Pancreas (tissue), 10 donors: ENCODE results near the gene MRPL33. TPM values are rescaled to one million over a fixed set of nuclear protein-coding genes. Genes with fewer than 3 reads are reported as not detected.
"Not testable (repeated sequence)": the region's sequence is repeated elsewhere in the genome, so short reads cannot be mapped to it uniquely, and the experiment has no call there.

Experiments used
- ATAC-seq, 4 donors: fragments of 200-7000 bp; cut with Tn5 transposase; one replicate each; pipeline versions ENCODE4 v1.8.0 to v1.9.1; 2020; ENCODE audit warnings: mild to moderate bottlenecking in 4 of 4, moderate library complexity in 4 of 4
- DNase-seq, 6 donors: peaks; one replicate each; pipeline ENCODE4 v3.0.0-alpha.2; 2020
- FAIRE-seq: peaks from 2 replicates; lab custom pipeline; 2012; peaks lifted over from hg19 to GRCh38; lab: Jason Lieb, UNC
- H3K27ac ChIP-seq, 4 donors: fragments of 200-600 bp; sonication (generic); 1 replicate in 3 of 4; 2 replicates in 1 of 4; pipeline versions ENCODE4 v1.5.0 to v1.8.0; 2020
- H3K27me3 ChIP-seq, 4 donors: fragments of 200-600 bp; one replicate each; pipeline ENCODE4 v1.8.0; 2021
- H3K36me3 ChIP-seq, 3 donors: fragments of 200-600 bp; sonication (generic) in 1 of 3; one replicate each; pipeline versions ENCODE4 v1.5.0 to v1.8.0; 2020 to 2021
- H3K4me1 ChIP-seq, 3 donors: fragments of 200-600 bp; one replicate each; pipeline ENCODE4 v1.8.0; 2021
- H3K4me3 ChIP-seq, 4 donors: fragments of 200-600 bp; sonication (generic) in 2 of 4; one replicate each; pipeline versions ENCODE4 v1.5.0 to v1.8.0; 2020 to 2021
- H3K9me3 ChIP-seq, 4 donors: fragments of 200-600 bp; one replicate each; pipeline ENCODE4 v1.8.0; 2021
- CTCF ChIP-seq, 4 donors: fragments of 200-600 bp; sonication (generic) in 3 of 4; IDR thresholded peaks; one replicate each; pipeline versions ENCODE4 v1.5.0 to v1.8.0; 2021; ENCODE audit warnings: antibody characterized with exemption in 4 of 4
- WGBS, 2 donors: extraction: QIAGEN DNeasy Blood & Tissue Kit; methylation state at CpG; one replicate each; pipeline ENCODE4 v1.1.7; 2013; 5-methylcytosine and 5-hydroxymethylcytosine counted together
- intact Hi-C, 3 donors: fragments of 100-400 bp; cut with DNase I; formaldehyde crosslinking; loops; one replicate each; pipeline versions ENCODE4 v1.11.1 to v1.14.2; 2022
- polyA plus RNA-seq, 2 donors: library from polyadenylated mRNA; stranded (reverse); fragments of 200-250 nt; gene quantifications; one replicate each; pipeline ENCODE4 v1.2.3, GENCODE V29; 2013
- total RNA-seq, 6 donors: library from RNA; stranded (reverse); fragmentation: NEBNext Ultra II Directional in 4 of 6; extraction: Animal tissue kit (Norgen Biotek cat#: 25700) in 4 of 6; gene quantifications; one replicate each; pipeline versions ENCODE4 v1.2.1 to v1.2.4, GENCODE V29; 2021 to 2023
- donor health status: healthy with polysubstance abuse.
- donor health status: DM: no; HTN: no; CAD: no; lungs with moderate emphysema.
- donor health status: DM: no; HTN: no; CAD: no.
- donor health status: control.
- donor health status: control.
- donor health status: Bipolar disorder and iron deficiency.
- donor health status: DM: yes; HTN: yes; CAD: no.
- donor health status: DM: no; HTN: no; CAD: no.
- donor health status: DM: no; HTN: no; CAD: no.
- donor health status: DM: yes; HTN: yes; CAD: no.

MRPL33 gene
- total and polyA plus RNA-seq, 8 donors = 17.8 to 120 (median 27.7) TPM

DNA sequence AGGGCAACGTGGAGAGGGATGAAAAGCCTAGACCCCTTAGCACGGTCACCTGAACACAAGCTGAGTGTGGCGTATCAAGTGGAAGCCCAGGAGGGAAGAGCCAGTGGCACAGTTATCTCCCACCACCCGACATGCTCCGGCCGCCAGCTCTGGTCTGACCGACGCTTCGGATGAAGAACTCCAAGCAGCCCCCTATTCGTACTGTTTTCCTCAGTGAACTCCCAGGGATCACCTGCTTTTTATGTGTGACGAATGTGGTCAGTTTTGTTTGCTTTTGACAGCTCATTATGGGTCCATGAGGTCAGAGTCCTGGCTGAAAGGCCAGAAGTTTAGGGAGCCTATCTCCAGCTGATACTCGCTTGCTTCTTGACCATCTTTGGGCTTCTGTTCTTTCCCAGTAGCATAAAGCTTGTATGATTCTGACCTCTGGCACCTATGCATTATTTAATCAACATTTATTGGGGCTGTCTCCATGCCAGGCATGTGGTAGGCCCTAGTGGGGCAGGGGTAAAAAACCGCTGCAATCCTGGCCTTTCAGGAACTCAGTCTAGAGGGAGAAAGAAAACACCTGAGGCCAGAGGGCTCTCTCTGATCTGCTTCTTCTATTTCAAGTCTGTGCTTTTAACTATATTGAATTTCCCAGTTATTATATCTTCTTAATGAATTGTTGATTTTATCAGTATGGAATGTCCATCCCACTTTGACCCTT is 33.0 kb upstream of the MRPL33 start:
- FAIRE-seq (no peak), ATAC-seq (no peak), DNase-seq (no peak)
- H3K4me1 ChIP-seq = peaks cover 0 to 35% (median 9%) of the 10 kb centered on the region in 3 donors
- peak overlapping the region in 1 of 4 donors; percentile 92 for H3K27ac ChIP-seq
- WGBS, 2 donors = 91 to 93% methylated on average over 13 of the region's 13 CpGs
- H3K4me3 ChIP-seq = no peak overlapping the region
- H3K27me3 ChIP-seq = no peaks in the 10 kb centered on the region
- H3K36me3 ChIP-seq = no peaks in the 10 kb centered on the region
- TF ChIP-seq CTCF (IDR thresholded peaks at IDR 0.05) = no peak
- no peaks in the 10 kb centered on the region for H3K9me3 ChIP-seq
- intact Hi-C loops = no loop called here

DNA sequence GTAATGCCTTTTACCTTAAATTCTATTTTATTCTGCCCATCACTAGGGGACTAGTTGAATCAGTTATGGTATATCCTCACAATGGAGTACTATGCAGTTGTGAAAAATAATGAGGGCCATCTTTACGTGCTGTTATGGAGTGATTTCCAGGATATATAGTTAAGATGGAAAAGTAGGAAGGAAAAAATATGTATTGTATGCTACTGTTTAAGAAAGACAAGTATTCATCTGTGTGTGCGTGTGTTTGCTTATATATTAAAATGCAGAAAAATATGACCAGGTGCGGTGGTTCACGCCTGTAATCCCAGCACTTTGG is 32.5 kb upstream of the MRPL33 start:
- 92 to 94% methylated on average over 4 of the region's 4 CpGs for WGBS, 2 donors
- no peak overlapping the region for H3K27ac ChIP-seq
- ATAC-seq = no peak
- no peaks in the 10 kb centered on the region for H3K27me3 ChIP-seq
- no peak for TF ChIP-seq CTCF (IDR thresholded peaks at IDR 0.05)
- peaks cover 0 to 35% (median 9%) of the 10 kb centered on the region in 3 donors for H3K4me1 ChIP-seq
- no peak overlapping the region for H3K4me3 ChIP-seq
- no peak for DNase-seq
- H3K36me3 ChIP-seq = no peaks in the 10 kb centered on the region
- no peaks in the 10 kb centered on the region for H3K9me3 ChIP-seq
- intact Hi-C loops = no loop called here
- FAIRE-seq = no peak

- H3K27ac ChIP-seq = no peak overlapping the region
- no peaks in the 10 kb centered on the region for H3K27me3 ChIP-seq
- WGBS, 2 donors = 72 to 75% methylated on average over 3 of the region's 3 CpGs
- DNase-seq = no peak
- H3K9me3 ChIP-seq = no peaks in the 10 kb centered on the region
- intact Hi-C loops = no loop called here
- FAIRE-seq = no peak
- no peaks in the 10 kb centered on the region for H3K36me3 ChIP-seq
- no peak for TF ChIP-seq CTCF (IDR thresholded peaks at IDR 0.05)
- ATAC-seq = no peak
- peaks cover 0 to 18% (median 6%) of the 10 kb centered on the region in 3 donors for H3K4me1 ChIP-seq
- no peak overlapping the region for H3K4me3 ChIP-seq
These were observed 29.8 kb upstream of the MRPL33 start for GRCh38 chr2:27741673-27742072.

DNA sequence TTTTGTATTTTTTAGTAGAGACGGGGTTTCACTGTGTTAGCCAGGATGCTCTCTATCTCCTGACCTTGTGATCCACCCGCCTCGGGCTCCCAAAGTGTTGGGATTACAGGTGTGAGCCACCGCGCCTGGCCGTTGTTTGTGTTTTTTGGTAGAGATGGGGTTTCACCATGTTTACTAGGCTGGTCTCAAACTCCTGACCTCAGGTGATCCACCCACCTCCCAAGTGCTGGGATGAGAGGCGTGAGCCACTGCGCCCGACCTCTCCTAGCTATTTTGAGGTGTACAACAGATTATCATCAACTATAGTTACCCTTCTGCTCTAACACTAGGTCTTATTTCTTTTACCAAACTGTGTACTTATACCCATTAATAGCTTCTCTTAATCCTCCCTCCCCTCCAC is 28.9 kb upstream of the MRPL33 start:
- Histone ChIP-seq H3K4me3 (no peak overlapping the region), H3K9me3 (no peaks in the 10 kb centered on the region), H3K4me1 (peaks cover 0 to 10% (median 4%) of the 10 kb centered on the region in 3 donors), H3K27ac (no peak overlapping the region), H3K27me3 (no peaks in the 10 kb centered on the region), H3K36me3 (no peaks in the 10 kb centered on the region)
- intact Hi-C loops = no loop called here
- FAIRE-seq (no peak), ATAC-seq (no peak), DNase-seq (no peak)
- TF ChIP-seq CTCF (IDR thresholded peaks at IDR 0.05) = no peak
- WGBS, 2 donors = 90 to 94% methylated on average over 9 of the region's 9 CpGs

DNA sequence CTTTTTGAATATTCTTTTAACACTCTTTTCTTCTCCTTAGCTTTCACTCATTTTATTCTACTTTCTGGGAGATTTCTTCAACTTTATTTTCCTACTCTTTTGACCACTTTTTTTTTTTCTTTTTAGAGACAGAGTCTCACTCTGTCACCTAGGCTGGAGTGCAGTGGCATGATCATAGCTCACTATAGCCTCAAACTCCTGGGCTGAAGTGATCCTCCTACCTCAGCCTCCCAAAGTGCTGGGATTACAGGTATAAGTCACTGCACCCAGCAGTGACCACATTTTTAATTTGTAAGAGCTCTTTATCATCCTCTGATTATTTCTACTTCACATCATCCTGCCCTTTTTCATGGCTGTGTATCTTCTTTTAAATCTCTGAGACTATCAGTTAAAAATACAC is 26.0 kb upstream of the MRPL33 start:
- H3K4me1 ChIP-seq, ATAC-seq, H3K4me3 ChIP-seq, FAIRE-seq, H3K9me3 ChIP-seq, H3K27me3 ChIP-seq, H3K36me3 ChIP-seq, DNase-seq, intact Hi-C loops, H3K27ac ChIP-seq: not testable (repeated sequence)
